Measurements from ENCODE around the gene GALNT15.

The GALNT15 gene

DNA sequence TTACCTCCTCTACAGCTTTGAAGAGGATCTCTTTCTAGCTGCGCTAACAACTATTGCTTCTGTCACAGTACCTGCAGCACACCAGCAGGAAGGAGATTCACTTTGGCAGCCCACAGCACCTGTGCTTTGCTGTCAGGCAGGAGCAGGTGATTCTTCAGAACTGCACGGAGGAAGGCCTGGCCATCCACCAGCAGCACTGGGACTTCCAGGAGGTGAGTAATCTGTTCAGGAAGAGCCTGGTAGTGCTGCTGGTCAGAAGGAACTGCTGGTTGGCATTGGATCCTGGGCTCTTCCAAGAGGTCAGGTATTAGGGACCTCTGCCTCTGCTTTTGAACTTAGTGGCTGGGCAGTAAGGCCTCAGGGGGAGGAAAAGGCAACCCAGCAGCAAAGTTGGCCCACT lies 48.1 kb downstream of the GALNT15 start:
- in situ Hi-C loops (cut with HindIII; ENCODE audit: low sequenced_read_pairs), result no loop called here

DNA sequence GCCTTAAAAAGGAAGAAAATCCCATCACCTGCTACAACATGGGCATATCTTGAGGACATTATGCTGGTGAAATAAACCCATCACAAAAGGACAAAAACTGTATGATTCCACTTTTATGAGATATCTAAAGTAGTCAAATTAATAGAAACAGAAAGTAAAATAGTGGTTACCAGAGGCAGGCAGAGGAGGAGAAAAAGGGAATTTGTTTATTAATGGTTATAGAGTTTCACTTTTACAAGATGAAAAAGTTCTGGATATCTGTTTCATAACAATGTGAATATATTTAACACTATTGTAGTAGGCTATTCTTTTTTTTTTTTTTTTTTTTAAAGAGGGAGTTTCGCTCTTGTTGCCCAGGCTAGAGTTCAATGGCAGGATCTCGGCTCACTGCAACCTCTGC lies 49.8 kb downstream of the GALNT15 start:
- in situ Hi-C loops (cut with HindIII; ENCODE audit: low sequenced_read_pairs), result no loop called here

DNA sequence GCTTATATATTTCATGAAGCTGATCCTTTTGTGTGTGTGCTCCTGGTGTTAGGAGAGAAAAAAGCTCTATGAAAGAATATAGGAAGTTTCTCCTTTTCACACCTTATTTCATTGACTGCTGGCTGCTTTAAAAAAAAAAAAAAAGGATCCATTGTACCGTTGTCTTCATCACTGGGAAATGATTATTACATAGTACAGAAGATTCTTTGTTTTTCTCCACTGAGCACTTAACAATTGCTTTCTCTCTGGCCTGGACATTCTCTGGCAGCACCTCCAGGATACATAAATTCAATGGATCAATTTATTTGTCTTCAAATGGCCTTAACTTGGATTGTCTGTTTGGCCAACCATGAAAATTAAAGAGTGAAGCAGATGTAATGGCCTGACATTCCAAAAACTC lies 53.1 kb downstream of the GALNT15 start:
- in situ Hi-C loops (cut with HindIII; ENCODE audit: low sequenced_read_pairs), result no loop called here

DNA sequence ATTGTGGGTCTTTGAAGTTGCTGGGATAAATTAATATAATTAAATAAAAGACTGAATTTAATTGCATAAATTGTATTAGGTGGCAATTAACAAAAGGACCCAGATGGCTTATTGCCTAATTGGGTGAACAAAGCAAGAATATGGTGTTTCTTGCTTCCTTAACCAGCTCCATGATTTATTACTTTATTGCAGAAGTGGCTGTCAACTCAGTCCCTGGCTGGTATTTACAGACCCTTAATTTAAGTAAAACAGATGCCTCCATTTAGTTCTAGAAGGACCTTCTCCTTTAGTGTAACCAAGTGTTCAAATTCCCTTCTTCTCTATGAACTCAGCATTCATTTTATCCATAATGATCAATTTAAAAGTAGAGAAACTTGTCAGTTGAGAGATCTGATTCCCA lies 55.2 kb downstream of the GALNT15 start:
- in situ Hi-C loops (cut with HindIII; ENCODE audit: low sequenced_read_pairs), result no loop called here

DNA sequence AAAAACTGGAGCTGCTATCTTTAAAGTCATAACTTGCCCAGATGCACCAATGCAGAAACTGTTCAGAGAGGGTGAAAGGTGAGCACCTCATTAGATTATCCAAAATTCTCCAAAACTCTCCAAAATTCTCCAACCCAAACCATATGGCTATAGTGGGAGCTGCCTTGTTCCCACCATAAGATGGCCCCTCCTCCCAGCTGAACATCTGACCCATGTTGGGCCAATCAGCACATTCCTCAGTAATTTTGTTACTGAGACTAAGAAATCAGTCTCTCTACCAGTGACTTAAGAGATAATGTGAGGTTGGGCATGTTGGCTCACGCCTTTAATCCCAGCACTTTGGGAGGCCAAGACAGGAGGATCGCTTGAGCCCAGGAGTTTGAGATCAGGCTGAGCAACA lies 57.5 kb downstream of the GALNT15 start:
- in situ Hi-C loops (cut with HindIII; ENCODE audit: low sequenced_read_pairs), result no loop called here

DNA sequence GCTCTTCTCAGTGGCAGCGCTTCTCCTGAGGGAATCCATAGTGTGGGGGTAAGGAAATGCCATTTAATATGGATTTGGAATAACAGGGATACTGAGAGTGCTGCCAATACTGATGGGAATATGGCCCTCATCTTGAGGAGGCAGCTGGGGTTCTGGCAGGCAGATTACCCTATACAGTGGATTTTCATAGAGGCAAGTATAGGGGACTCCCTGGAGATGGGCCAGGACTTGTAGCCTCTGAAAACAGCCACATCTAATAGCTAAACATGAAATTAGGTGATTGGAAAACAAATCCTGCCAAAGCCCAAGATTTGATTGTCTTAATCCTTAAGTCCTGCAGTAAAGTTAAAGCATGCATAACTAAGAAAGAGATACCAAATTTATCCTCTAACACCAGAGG lies 59.3 kb downstream of the GALNT15 start:
- in situ Hi-C loops (cut with HindIII; ENCODE audit: low sequenced_read_pairs), result no loop called here

DNA sequence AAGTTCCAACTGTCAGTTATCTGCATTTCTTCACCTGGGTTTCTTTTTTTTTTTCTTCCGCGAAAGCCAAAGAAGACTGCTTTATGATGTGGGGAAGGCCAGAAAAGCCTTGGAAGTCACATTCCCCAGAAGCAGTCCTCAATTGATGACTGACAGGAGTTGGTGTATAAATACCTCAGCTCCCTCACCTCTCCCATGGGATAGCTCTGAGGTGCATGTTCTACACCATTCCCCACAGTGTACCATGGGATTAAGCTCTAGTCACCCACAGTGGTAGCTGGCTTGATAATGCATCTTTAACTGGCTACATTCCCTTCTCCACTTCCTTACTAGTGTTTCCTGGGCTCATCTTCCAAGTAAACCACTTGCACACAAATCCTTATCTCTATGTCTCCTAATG lies 59.8 kb downstream of the GALNT15 start:
- in situ Hi-C loops (cut with HindIII; ENCODE audit: low sequenced_read_pairs), result no loop called here

DNA sequence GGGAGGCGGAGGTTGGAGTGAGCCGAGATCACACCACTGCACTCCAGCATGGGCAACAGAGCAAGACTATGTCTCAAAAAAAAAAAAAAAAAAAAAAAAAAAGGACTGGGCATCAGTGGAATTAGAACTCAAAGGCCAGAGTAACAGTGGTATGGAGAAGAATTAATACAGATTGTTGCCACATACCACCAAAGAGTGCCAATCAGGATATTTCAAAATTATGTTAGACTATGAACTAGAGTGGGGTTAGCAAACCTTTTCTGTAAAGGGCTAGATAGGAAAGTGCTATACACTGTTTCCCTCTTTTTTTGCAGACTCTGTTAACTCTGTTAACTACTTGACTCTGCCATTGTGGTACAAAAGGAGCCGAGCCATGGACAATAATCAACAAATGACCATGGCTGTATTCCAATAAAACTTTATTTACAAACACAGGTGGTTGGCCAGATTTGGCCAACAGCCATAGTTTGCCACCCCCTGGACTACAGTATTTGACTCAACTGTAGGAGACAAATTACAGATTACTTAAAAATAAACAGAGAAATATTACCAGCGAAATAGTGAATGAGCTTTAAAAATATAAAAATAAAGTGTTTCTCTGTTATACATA lies 61.7 kb downstream of the GALNT15 start:
- in situ Hi-C loops (cut with HindIII; ENCODE audit: low sequenced_read_pairs), result no loop called here

DNA sequence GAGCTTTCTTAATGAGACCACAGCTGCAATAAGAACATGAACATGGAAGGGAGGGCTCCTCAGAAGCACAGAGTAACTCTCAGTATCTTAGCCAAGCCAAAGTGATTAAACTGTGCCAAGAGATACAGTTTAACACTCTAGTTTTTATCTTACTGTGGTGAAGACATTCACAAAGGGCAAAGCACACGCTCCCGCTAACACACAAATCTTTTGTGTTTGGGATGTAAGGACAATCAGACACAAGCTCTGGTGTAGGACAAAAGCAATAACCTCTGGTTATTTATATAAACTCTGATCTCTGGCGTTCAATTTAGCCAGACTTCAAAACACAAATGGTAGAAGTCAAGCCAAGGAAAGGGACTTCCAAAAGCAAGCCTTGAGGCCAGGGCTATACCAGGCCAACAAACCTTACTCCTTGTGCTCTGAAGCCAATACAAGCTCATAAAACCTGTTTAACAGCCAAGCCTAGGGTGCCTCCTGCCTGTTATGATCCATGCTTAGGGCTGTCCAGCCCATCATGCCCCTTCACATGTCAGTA lies 62.4 kb downstream of the GALNT15 start:
- in situ Hi-C loops (cut with HindIII; ENCODE audit: low sequenced_read_pairs), result no loop called here

DNA sequence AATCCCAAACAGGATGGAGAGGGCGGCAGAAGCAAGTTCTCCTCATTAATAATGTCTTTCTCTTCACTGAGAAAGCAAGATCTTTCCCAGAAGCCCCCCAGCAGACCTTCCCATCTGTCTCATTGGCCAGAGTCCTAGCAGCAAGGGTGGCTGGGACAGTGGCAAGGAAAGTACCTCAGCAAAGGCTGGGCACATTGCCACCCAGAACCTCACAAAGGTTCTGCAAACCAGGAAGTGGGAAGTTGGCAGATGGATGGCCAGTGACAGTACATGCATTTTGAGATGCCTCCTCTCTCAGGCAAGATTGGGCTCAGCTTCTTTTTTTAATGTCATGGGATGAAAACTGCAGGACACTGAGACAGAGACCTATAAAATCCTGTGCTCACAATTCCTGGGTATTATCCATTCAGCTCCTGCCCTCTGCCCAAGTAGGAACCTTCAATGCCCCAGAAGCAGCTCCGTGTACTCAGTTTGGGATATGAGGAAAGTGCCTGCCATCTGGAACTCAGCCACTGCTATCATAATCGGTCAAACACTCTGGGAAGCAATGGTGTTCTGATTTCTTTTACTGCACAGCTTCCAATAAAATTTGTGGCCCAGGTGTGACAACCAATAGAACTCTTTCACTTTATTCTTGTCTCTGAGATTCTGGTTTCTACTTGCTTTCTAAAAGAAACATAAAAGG lies 64.7 kb downstream of the GALNT15 start:
- in situ Hi-C loops (cut with HindIII; ENCODE audit: low sequenced_read_pairs), result no loop called here

DNA sequence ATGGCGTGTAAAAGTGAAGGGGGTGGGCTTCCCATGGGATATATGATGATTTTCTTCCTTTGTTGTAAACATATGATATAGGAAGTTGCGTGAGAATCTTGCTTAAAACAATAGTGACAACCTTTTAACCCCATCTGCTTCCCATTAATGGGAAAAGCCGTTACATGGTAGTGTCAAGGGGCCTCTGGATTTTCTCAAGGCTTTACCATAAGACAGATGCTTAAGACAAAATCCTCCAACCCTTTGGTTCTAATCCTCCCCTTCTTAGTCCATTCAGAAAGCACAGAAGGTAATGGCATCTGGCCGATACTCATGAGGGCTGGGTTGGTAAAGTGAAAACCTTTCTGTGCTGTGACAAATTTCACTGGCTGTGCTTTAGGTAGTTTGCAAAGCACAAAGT lies 65.3 kb downstream of the GALNT15 start:
- in situ Hi-C loops (cut with HindIII; ENCODE audit: low sequenced_read_pairs), result no loop called here

DNA sequence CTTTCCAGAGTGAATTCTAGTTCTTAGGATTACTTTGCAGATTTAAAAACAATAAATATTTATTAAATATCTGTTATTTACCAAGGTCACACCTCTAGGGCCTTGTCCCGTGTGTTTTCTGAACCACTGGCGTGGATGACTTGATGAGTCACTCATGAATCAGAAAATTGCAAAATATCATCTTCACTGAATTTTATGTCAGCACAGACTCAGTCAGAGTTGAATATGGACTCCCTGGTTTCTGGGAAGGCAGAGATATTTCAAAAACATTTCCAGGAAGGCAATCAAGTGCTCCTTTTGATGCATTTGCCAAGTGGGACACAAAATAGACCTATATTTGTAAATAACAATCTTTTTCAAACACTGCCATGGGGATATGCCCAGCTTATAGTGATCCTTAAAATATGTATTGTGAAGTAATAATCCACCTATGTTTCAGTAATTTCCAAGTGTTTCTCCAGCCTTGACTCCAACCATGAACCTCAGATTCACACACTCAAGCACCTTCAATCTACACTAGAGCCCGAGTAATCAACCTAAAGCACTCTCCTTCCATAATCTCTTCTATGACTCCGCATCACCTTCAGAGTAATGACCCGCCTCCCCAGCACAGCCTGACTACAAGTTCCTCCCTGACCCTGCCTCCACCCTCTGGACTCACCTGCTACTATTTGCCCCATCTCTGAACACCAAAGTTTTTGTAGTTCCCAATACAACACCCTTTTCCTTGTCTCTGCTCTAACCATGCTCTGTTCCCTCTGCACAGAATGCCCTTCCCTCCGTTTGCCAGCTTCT lies 65.9 kb downstream of the GALNT15 start:
- in situ Hi-C loops (cut with HindIII; ENCODE audit: low sequenced_read_pairs), result no loop called here

DNA sequence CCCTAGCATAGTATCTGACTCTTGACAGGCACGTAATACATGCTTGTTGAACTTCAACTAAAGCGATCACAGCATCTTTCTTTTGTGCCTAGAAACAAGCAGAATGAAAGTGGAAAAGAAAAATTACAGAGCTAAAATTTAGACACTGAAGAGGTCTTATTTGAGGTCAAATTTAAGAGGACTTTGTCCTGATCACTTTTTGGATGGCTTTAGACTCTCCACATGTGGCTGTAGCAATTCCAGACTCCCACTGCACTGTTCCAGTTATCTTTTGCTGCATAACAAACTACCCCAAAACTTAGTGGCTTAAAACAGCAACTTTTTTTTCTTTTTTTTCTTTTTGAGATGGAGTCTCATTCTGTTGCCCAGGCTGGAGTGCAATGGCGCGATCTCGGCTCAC lies 66.7 kb downstream of the GALNT15 start:
- in situ Hi-C loops (cut with HindIII; ENCODE audit: low sequenced_read_pairs), result no loop called here

DNA sequence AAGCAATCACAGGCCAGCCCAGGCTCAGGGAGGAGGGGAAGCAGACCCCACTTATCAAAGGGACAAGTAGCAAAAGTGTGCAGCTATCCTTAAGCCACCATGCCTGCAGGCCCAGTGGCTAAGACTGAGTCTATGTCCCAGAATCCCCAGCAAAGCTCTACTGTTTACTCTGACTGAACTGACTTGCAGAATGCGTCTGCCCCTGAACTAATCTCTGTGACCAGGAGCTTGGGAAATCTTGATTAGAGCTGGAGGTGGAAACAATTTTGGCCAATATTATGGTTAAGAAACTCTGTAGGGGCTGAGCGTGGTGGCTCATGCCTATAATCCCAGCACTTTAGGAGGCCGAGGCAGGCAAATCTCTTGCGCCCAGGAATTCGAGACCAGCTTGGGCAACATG lies 67.7 kb downstream of the GALNT15 start:
- in situ Hi-C loops (cut with HindIII; ENCODE audit: low sequenced_read_pairs), result no loop called here

DNA sequence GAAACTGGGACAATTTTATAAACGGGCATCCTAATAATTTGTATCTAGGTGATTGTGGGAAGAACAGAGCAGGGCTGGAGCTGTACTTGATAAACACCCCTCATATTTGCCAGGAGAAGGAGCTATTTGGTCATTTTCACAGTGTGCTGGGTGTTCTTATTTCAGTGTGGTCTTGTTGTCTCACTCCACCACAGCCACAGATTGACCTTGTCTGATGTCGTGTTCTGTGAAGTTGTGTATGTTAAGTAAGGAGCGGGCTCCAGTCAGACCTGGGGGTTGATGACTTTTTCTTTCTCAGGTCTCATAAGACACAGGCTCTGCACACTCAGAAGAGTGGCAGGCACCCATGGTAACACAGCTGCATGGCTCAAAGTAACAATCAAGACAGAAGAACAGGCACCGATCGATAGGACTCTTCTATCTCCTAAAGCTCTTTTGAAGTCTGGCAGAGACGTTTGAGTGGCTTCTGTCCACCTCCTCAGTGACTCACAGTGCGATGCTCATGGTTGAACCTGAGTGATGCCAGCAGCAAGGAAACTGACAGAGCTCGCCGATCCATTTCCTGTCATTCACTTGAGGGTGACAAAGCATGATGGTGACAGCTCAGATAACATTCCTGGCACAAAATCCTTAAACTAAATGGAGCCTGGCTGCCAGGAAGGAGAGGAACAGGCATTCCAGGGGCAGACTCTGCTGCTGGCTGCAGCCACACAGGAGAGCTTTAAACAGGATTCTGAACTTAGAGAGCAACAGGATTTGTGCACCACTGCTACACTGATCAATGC lies 69.4 kb downstream of the GALNT15 start:
- in situ Hi-C loops (cut with HindIII; ENCODE audit: low sequenced_read_pairs), result no loop called here

DNA sequence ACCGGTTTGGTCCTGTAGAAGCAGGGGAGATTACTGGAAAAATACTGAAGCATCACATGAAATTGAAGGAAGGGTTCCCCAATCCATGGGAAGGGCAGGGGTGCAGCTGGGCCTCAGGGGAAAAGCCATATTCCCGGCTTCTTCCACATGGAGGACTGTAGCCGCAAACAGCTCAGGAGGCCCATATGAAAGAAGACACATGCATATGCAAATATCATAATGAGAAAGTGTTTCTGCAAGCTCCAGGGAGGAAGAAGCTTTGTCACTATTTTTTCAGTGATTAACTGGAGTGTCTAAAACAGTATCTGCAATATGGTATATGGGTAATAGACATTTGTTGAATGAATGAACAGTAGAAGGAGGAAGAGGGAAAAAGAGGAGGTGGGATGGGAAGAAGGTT lies 71.1 kb downstream of the GALNT15 start:
- in situ Hi-C loops (cut with HindIII; ENCODE audit: low sequenced_read_pairs), result no loop called here

DNA sequence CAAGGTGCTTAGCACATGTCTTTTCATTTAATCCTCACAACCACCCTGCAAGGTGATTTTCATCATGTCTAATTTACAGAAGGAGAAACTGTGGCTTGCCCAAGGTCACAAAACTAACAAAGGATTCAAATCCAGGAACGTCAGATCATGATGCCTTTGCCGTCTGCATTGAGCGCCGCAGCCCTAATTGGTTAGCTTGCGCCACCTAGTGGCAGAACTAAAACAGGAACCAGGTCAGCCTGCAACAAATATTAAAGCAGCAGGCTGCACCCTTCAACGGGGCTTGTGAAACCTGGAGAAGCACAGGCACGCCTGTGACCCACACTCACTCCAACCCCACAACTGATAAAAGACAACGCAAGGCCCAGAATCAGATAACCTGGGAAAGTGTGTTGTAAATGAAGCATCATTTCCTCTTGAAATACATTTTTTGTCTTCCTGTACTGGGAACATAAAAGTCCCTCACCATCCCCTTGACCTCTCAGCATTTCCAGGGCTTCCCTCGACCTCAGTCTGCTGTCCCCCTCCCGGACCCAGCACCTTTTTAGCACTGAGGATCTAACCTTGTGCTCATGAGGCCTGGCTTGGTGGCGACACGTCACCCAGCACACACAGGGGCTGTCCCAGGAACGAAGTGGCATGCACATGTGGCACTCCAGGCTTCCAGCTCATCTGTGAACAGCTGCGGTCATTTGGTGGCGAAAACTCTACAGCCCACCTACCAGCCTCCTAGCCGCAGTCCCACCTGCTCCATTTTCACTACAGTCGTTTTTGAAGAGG lies 73.0 kb downstream of the GALNT15 start:
- in situ Hi-C loops (cut with HindIII; ENCODE audit: low sequenced_read_pairs), result no loop called here

DNA sequence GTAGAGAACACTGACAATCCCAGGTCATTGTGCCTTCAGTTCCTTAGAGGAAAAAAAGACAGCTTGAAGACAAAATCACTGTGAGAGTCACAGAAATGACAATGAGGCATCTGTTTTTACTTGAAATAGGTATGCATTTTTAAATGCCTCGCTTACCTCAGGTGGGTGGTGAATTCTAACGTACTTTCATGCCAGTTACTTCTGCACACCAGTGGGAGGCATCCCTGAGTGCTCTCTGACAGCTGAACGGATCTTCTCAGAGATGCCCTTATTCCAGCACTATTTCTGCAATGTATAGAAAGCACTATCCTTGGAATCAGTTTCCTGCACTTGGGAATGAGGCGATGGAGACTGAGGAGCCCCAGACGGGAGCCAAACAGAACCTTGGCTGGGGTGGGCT lies 74.1 kb downstream of the GALNT15 start:
- in situ Hi-C loops (cut with HindIII; ENCODE audit: low sequenced_read_pairs), result no loop called here

DNA sequence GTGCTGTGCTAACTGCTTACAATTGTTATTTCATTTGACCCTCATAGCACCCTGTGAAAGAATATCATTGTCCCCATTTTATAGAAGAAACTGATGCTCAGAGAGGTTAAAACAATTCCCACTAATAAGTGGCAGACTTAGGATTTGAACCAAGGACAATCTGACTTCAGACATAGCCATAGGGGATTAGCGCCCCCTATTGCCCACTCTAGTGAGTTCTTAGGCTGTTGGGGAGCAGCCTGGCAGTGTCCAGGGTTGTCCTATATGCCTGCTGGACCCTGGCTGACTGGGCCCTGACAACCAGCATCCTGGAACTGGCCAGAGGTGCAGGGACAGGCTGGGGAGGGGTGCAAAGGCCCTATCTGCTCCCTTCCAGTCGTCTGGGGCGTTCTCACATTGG lies 74.9 kb downstream of the GALNT15 start:
- in situ Hi-C loops (cut with HindIII; ENCODE audit: low sequenced_read_pairs), result no loop called here

DNA sequence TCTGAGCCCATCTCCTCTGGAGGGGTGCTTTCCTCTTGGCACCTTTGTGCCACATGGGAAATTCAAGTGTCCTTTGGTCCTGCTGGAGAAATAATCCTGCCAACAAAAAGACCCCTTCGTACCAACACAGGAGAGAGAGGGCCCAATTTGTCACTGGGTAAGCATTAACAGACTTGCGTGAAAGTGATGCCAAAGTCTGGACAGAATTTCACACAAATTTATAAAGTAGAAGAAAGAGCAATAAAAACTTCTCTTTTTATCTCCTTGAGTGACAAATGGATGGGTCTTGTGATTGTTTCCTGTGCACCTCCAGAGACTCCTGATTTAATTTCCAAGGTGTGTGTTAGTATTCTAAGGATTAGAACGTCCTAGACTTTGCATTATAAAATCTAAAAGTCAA lies 75.4 kb downstream of the GALNT15 start:
- in situ Hi-C loops (cut with HindIII; ENCODE audit: low sequenced_read_pairs), result no loop called here

Data from DLD1 (cell line).